Measurements from ENCODE around the gene ATXN10.

DNA sequence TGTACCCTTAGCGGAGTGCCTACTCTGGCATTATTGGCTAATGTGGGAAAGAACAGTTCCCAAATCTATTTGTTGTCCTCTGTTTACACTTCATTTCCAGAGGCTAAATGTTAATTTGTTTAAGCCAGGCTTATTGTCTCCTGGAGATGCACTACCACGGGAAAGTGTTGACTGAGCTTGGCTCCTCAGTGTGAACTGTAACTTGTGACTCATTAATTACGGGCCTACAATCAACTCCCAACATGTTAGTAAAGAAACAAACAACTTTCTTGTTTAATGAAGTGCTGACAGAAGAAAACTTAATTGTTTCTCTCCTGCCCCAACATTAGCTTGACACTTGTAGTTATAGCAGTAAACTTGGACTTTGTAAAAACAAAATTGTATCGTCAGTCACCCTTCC is 130.4 kb downstream of the ATXN10 start:
- TF ChIP-seq, protein P1, sequence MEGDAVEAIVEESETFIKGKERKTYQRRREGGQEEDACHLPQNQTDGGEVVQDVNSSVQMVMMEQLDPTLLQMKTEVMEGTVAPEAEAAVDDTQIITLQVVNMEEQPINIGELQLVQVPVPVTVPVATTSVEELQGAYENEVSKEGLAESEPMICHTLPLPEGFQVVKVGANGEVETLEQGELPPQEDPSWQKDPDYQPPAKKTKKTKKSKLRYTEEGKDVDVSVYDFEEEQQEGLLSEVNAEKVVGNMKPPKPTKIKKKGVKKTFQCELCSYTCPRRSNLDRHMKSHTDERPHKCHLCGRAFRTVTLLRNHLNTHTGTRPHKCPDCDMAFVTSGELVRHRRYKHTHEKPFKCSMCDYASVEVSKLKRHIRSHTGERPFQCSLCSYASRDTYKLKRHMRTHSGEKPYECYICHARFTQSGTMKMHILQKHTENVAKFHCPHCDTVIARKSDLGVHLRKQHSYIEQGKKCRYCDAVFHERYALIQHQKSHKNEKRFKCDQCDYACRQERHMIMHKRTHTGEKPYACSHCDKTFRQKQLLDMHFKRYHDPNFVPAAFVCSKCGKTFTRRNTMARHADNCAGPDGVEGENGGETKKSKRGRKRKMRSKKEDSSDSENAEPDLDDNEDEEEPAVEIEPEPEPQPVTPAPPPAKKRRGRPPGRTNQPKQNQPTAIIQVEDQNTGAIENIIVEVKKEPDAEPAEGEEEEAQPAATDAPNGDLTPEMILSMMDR (conservative IDR thresholded peaks at IDR 0.05 in 1 of 2, IDR thresholded peaks at IDR 0.05 in 1 of 2; ENCODE audit: low read depth in 1 of 2, low read length in 2 of 2): no peak
- no peak for TF ChIP-seq EZH2 (IDR thresholded peaks at IDR 0.05; ENCODE audit: low read length, missing control alignments)

Data from fibroblast of lung (primary cell).